ENCODE data around the gene KREMEN1. TPM values are rescaled to one million over a fixed set of nuclear protein-coding genes. Genes with fewer than 3 reads are reported as not detected.
"Not testable (repeated sequence)": the region's sequence is repeated elsewhere in the genome, so short reads cannot be mapped to it uniquely, and the experiment has no call there.

Gene KREMEN1
- total RNA-seq, 1 donor from 2014 or later, result 113 TPM

GRCh38 chr22:29079218-29079901, 6.5 kb downstream of the KREMEN1 start:
- peak; percentile 97 for DNase-seq

- DNase-seq, result no peak
Measured at GRCh38 chr22:29080106-29080975, 7.5 kb downstream of the KREMEN1 start.

GRCh38 chr22:29081517-29082236, 8.8 kb downstream of the KREMEN1 start:
- DNase-seq, result no peak

GRCh38 chr22:29082826-29083545, 10.2 kb downstream of the KREMEN1 start:
- DNase-seq, result no peak

- not testable (repeated sequence) for DNase-seq
Measured at GRCh38 chr22:29083576-29083932, 10.7 kb downstream of the KREMEN1 start.

GRCh38 chr22:29083933-29084591, 11.2 kb downstream of the KREMEN1 start:
- no peak for DNase-seq

DNA sequence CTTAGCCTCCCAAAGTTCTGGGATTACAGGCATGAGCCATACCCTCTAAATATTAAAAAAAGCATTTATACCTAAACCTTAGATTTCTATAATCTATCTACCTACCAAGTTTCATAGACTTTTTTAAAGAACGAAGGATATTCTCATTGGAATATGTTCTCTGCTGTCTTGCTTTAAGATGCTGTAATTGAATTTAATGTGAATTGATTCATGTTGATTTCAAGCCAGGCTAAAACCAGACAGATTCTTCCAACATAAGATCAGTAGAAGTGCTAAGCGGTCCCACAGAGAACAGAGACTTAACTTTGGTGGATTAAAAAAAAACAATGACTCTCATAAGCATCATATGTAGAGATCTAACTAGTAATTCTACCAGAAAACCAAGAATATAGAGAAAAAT, 14.2 kb downstream of the KREMEN1 start:
- DNase-seq, result no peak

DNA sequence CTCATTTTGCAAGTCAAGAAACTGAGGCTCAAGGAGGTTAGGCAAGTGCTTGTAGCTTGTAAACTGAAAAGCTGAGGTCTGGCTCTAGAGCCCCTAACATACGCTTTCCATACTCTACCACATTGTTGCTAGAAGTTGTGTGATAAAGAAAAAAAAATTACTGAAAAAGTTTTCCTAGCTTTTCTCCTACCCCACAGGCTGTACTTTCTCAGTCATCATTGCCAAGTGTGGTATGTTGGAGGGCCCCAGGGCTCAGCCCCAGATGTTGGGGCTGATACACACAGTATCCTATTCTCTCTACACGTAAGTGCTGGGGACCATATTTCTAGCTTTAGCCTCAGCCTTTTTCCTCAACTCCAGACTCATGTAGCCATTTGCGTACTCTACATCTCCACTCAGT, 16.0 kb downstream of the KREMEN1 start:
- DNase-seq, result peak; percentile 61

DNA sequence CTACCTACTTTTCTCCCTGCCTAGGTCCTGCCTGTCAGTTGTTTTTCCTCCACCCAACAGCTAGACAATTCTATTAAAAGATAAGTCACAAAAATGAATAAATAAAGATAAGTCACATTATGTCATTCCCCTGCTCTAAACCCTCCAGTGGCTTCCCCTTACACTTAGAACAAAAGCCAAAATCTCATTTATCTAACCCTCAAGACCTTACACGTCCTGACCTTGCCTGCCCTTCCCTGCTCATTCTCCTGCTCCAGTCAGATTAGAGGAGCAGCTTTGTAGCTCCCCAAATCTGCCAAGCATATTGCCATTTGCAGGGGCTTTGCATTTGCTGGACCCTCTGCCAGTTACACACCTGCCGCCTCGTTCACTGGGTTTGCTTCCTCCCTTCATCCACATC, 16.7 kb downstream of the KREMEN1 start:
- no peak for DNase-seq

GRCh38 chr22:29090039-29090438, 17.2 kb downstream of the KREMEN1 start:
- DNase-seq, result no peak

DNA sequence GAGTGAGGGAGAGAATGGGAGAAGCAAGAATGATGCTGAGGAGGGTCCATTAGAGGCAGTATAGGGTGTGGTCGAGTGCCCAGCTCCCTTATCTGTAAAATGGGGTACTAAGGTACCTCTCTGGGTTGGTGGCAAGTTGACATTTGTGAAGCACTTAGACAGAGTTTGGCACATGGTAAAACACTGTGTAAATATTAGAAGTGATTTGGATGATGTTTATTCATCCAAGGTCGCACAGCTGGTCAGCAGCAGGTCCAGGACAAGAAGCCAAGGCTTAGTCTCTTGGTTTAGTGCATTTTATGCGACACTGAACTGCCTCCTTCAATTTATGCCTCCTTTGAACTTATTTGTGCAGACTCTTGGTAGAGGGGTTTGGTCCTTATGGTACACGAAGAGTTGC, 19.4 kb downstream of the KREMEN1 start:
- DNase-seq, result no peak

DNA sequence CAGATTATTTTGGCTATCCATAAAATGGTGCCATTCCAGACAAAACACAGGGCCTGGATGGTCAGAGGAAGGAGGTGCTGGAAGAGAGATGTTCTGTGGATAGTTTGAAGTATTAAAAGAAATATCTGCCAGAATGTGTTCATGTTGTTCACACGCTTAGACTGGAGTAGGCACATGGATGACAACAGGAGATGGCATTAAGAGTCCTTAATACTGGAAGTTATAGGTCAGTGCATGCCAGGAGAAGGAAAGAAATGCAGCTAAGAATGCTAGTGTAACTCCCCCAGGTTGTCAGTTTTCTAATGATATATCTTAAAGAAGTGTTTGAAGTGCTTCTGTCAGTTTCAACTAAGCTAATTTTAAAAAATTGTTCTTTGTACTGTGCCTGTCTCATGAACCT, 20.2 kb downstream of the KREMEN1 start:
- no peak for DNase-seq

DNA sequence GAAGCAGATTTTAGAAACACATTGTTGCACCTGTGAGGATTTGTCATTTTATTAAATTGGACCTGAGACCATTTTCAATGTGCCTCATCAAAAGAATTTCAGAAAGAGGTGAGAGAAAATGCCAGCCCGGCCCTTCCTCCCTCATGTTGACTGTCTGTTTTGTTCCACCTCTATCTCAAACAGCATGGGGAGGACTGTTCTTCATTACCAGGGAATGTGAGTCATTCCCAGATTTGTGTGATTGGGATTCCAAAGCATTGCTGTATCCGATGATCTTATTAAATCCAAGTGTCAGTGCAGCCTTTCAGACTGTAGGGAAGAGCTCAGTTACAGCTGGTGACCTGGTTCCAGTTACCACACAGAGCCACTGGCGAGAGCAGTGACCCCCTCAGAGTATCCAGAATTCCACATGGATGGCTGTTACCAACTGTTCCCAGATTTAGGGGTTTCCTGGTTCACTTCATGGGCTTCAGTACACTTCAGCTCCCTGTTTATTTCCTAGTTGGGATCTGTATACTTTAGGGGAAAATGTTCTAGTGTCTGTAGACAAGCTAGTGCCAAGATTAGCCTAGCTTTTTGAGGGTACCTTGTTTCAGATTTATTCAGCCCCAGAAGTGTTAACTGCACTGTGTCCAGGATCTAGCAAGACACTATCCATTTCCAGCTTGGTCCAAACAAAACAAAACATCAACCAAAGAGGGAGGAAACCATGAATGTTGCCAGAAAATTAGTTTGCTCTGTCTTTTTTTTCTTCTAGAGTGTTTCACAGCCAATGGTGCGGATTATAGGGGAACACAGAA, 20.9 kb downstream of the KREMEN1 start:
- DNase-seq, result peak; percentile 85

- DNase-seq, result no peak
Measured at GRCh38 chr22:29095459-29095858, 22.6 kb downstream of the KREMEN1 start.

GRCh38 chr22:29096736-29097669, 24.2 kb downstream of the KREMEN1 start:
- peak; percentile 75 for DNase-seq

DNA sequence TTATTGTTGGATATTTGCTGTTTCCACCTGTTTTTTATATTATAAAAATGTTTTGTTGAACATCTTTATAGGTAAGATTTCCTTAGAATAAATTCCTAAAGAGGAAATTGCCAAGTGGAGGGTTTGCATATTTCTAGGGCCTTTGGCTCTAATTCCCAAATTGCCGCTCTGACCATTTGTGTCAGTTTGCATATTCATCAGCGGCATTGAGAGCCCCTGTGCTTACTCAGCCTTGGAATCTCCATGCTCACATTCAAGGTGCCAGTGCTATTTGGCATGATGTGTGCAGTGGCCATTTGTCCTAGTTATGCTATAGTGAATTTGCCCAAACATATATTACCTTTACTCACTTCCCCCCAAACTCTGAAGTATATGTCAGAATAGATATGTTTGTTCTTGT, 25.5 kb downstream of the KREMEN1 start:
- DNase-seq, result no peak

DNA sequence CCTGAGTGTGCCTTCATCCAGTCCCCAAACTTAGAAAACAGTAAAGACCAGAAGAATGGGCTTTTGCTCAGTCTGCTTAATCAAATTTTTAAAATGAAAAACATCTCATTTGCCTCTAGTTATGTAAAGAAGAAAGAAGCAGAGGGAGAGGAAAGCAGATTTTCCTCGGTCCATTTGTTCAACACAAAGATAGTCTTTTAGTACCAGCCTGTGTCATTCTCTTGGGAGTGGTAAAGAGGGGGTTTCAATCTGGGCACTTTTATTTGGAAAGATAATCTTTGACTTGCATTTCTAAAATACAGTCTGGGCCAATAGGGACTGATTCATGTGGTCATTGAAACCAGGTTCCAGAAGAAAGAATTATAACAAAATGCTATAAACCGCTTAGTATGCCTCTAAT, 29.5 kb downstream of the KREMEN1 start:
- DNase-seq, result no peak

DNA sequence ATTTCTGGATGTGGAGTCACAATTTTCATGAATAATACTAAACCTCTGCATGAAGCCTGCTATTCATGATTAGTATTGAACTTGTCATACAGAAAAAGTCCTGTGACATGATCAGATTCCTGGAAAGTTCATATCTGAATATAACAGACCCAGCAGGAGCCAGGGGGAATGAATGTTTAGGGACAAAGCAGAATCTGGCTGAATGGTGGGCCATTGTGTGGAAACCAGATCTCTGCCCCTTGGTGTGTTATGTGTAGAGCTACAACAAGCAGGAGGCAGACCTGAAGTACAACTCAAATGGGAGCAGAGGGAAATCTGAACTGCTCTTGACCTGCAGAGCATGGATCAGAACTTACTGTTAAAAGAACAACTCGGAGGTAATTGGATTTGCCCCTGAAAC, 30.3 kb downstream of the KREMEN1 start:
- DNase-seq, result no peak

DNA sequence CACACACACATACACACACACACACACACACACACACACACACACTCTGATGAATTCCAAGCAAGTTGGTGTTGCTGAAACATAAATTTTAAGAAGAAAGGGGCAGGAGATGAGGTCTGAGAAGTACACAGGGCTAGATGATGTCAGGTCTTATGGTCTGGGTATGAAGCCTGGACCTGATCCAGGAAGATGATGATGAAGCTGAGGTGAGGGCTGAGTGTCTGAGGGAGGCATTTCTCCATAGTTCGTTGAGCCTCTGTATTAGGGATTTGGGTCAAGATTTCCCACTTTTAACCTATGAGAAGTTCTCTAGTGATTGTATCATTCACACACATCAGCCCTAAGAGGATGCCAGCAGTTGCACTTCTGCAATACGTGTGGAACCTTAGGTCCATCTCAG, 32.6 kb downstream of the KREMEN1 start:
- DNase-seq, result no peak

GRCh38 chr22:29106839-29107238, 34.0 kb downstream of the KREMEN1 start:
- no peak for DNase-seq

All from tongue (tissue), 2 donors.